Measurements from ENCODE around the gene STEAP2.

DNA sequence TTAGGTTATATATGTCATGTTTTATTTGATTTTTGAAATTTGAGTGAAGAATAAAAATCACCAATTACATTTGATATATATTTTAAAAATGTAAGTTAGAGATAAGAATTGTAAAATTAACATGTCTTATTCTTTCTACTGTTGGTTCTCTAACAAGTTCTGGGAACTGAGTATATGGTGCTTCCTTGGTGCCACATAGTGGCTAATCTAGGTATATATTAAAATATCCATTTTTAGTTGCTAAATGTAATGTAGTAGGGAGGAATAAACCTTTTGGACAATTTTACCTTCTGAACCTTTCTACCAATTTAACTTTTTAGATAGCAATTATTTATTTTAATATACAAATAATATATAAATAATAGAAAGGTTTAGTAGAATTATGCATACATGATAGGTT is 50.9 kb downstream of the STEAP2 start:
- TF ChIP-seq, protein P1, sequence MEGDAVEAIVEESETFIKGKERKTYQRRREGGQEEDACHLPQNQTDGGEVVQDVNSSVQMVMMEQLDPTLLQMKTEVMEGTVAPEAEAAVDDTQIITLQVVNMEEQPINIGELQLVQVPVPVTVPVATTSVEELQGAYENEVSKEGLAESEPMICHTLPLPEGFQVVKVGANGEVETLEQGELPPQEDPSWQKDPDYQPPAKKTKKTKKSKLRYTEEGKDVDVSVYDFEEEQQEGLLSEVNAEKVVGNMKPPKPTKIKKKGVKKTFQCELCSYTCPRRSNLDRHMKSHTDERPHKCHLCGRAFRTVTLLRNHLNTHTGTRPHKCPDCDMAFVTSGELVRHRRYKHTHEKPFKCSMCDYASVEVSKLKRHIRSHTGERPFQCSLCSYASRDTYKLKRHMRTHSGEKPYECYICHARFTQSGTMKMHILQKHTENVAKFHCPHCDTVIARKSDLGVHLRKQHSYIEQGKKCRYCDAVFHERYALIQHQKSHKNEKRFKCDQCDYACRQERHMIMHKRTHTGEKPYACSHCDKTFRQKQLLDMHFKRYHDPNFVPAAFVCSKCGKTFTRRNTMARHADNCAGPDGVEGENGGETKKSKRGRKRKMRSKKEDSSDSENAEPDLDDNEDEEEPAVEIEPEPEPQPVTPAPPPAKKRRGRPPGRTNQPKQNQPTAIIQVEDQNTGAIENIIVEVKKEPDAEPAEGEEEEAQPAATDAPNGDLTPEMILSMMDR (IDR thresholded peaks at IDR 0.05): peak in 3 of 4 experiments; percentile 31 to 54 (median 41)
- TF ChIP-seq POLR2A (IDR thresholded peaks at IDR 0.05): no peak

Measured in sigmoid colon (tissue), 3 donors.